Measurements from ENCODE around the gene TACR1. TPM values are rescaled to one million over a fixed set of nuclear protein-coding genes. Genes with fewer than 3 reads are reported as not detected.

Gene TACR1
- total and polyA plus RNA-seq, 2 experiments from 2014 or later = 3.5 to 7.3 TPM

DNA sequence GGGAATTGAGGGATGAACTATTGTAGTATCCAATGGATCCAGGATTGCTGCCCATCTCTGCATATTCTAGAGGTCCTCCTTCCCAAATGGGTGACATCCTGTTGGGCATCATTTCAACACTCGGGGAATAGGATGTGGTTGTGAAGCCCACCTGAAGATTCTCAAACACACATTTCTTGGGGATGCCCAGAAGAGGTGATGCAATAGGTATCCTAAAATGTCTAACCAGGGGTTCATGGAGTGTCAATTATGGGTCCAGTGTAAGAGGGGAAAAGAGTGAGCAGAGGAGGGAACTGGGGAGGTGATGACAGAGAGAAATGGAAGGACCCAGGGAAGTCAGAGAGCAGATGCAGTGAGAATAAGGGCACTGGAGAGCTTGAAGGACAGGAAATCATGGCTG, 188.7 kb downstream of the TACR1 start (continued):
- TF ChIP-seq, protein P1, sequence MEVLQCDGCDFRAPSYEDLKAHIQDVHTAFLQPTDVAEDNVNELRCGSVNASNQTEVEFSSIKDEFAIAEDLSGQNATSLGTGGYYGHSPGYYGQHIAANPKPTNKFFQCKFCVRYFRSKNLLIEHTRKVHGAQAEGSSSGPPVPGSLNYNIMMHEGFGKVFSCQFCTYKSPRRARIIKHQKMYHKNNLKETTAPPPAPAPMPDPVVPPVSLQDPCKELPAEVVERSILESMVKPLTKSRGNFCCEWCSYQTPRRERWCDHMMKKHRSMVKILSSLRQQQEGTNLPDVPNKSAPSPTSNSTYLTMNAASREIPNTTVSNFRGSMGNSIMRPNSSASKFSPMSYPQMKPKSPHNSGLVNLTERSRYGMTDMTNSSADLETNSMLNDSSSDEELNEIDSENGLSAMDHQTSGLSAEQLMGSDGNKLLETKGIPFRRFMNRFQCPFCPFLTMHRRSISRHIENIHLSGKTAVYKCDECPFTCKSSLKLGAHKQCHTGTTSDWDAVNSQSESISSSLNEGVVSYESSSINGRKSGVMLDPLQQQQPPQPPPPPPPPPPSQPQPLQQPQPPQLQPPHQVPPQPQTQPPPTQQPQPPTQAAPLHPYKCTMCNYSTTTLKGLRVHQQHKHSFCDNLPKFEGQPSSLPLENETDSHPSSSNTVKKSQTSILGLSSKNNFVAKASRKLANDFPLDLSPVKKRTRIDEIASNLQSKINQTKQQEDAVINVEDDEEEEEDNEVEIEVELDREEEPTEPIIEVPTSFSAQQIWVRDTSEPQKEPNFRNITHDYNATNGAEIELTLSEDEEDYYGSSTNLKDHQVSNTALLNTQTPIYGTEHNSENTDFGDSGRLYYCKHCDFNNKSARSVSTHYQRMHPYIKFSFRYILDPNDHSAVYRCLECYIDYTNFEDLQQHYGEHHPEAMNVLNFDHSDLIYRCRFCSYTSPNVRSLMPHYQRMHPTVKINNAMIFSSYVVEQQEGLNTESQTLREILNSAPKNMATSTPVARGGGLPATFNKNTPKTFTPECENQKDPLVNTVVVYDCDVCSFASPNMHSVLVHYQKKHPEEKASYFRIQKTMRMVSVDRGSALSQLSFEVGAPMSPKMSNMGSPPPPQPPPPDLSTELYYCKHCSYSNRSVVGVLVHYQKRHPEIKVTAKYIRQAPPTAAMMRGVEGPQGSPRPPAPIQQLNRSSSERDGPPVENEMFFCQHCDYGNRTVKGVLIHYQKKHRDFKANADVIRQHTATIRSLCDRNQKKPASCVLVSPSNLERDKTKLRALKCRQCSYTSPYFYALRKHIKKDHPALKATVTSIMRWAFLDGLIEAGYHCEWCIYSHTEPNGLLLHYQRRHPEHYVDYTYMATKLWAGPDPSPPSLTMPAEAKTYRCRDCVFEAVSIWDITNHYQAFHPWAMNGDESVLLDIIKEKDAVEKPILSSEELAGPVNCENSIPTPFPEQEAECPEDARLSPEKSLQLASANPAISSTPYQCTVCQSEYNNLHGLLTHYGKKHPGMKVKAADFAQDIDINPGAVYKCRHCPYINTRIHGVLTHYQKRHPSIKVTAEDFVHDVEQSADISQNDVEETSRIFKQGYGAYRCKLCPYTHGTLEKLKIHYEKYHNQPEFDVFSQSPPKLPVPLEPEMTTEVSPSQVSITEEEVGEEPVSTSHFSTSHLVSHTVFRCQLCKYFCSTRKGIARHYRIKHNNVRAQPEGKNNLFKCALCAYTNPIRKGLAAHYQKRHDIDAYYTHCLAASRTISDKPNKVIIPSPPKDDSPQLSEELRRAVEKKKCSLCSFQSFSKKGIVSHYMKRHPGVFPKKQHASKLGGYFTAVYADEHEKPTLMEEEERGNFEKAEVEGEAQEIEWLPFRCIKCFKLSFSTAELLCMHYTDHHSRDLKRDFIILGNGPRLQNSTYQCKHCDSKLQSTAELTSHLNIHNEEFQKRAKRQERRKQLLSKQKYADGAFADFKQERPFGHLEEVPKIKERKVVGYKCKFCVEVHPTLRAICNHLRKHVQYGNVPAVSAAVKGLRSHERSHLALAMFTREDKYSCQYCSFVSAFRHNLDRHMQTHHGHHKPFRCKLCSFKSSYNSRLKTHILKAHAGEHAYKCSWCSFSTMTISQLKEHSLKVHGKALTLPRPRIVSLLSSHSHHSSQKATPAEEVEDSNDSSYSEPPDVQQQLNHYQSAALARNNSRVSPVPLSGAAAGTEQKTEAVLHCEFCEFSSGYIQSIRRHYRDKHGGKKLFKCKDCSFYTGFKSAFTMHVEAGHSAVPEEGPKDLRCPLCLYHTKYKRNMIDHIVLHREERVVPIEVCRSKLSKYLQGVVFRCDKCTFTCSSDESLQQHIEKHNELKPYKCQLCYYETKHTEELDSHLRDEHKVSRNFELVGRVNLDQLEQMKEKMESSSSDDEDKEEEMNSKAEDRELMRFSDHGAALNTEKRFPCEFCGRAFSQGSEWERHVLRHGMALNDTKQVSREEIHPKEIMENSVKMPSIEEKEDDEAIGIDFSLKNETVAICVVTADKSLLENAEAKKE (CRISPR knock-in tag; IDR thresholded peaks at IDR 0.05) = no peak
- no peak for TF ChIP-seq EZH2phosphoT487 (IDR thresholded peaks at IDR 0.05; ENCODE audit: unreplicated experiment)
- TF ChIP-seq POLR2AphosphoS5 (IDR thresholded peaks at IDR 0.05; ENCODE audit: low read depth) = no peak
- TF ChIP-seq STAT1 (IDR thresholded peaks at IDR 0.05; ENCODE audit: unreplicated experiment) = no peak
- TF ChIP-seq EZH2 (IDR thresholded peaks at IDR 0.05; ENCODE audit: low read depth, unreplicated experiment) = no peak
- TF ChIP-seq NANOG (IDR thresholded peaks at IDR 0.05; ENCODE audit: borderline replicate concordance) = no peak
- TF ChIP-seq ZNF331 (CRISPR knock-in tag; IDR thresholded peaks at IDR 0.05; ENCODE audit: low read depth) = no peak
- TF ChIP-seq, protein P2, sequence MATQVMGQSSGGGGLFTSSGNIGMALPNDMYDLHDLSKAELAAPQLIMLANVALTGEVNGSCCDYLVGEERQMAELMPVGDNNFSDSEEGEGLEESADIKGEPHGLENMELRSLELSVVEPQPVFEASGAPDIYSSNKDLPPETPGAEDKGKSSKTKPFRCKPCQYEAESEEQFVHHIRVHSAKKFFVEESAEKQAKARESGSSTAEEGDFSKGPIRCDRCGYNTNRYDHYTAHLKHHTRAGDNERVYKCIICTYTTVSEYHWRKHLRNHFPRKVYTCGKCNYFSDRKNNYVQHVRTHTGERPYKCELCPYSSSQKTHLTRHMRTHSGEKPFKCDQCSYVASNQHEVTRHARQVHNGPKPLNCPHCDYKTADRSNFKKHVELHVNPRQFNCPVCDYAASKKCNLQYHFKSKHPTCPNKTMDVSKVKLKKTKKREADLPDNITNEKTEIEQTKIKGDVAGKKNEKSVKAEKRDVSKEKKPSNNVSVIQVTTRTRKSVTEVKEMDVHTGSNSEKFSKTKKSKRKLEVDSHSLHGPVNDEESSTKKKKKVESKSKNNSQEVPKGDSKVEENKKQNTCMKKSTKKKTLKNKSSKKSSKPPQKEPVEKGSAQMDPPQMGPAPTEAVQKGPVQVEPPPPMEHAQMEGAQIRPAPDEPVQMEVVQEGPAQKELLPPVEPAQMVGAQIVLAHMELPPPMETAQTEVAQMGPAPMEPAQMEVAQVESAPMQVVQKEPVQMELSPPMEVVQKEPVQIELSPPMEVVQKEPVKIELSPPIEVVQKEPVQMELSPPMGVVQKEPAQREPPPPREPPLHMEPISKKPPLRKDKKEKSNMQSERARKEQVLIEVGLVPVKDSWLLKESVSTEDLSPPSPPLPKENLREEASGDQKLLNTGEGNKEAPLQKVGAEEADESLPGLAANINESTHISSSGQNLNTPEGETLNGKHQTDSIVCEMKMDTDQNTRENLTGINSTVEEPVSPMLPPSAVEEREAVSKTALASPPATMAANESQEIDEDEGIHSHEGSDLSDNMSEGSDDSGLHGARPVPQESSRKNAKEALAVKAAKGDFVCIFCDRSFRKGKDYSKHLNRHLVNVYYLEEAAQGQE (IDR thresholded peaks at IDR 0.05; ENCODE audit: unreplicated experiment) = no peak

All from GM23338 (cell line).